ENCODE measurements around the gene SPDYE4.

SPDYE4 gene

DNA sequence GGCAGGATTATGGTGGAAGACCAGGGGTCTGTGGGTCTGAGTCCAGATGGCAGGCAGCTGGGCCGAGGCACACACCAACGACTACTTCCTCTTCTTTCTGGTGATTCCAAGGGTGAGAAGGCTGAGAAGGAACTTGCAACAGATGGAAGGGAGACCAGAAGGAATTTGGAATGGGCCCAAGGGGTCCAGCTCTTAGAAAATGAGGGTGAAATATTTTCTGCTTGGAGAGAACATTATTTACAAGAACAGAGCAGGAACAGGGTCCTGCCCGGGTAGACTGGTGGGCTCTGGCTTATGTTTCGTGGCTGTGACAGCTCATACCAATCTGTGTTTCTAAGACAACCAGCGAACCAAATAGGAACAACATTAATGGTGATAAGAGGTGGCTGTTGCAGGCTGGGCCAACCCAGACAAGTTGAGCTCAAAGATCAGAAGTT is 50.3 kb downstream of the SPDYE4 start:
- DNase-seq = no peak

DNA sequence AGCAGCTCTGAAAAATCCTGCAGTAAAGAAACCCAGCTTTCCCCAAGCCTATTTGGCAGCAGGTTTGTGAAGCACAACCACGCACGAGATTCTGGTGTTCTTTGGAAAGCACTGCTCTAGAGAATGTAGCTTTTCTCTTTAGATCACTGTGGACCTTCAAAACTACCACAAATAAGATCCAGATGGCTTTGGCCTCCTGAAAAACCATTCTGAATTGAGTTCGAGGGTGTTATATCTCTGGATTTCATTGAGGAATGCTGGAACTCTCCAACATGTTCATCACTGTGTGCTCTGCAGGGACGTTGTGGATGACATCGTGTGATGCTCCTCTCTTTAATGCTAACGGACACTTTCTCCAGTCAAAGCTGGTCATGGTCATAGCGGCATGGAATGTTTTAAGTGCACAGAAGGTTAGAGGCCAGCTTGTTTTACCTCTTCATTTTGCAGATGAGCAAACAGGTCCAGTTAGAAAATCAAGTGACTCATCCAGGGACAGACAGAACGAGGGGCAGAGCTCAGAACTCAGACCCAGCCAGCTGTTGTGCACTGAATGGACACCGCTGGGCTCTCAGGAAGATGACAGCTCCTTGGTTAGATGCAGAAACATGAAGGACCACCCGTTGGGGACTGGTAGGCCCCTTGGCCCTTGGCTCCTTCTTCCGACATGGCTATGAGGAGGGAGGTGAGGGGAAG is 50.9 kb downstream of the SPDYE4 start:
- DNase-seq = no peak

GRCh38 chr17:8706431-8706830 is 51.9 kb downstream of the SPDYE4 start:
- no peak for DNase-seq

- DNase-seq = no peak
Measured at GRCh38 chr17:8705427-8705826, 52.9 kb downstream of the SPDYE4 start.

- DNase-seq = no peak
Measured at GRCh38 chr17:8703001-8703400, 55.3 kb downstream of the SPDYE4 start.

GRCh38 chr17:8701754-8702153 is 56.6 kb downstream of the SPDYE4 start:
- no peak for DNase-seq

DNA sequence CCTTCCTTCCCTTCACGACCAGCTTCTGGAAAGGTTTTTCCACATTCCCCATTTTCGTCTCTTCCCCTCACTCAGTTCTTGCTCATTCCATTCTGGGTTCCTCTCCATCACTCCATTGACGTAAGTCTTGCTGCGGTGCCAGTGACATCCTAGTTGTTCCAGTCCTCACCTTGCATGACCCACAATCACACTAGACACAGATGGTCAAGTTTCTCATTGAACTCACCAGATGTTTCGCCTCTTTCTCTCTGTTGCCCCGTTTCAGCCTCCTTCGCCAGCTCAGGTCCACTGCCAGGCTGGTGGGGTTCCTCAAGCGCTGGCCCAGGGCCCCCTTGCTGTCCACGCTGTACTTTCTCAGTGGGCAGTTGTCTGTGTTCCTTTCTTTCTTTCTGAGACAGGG is 57.1 kb downstream of the SPDYE4 start:
- DNase-seq = no peak
